Natural killer cell (primary cell): ENCODE measurements around the gene CCDC78. TPM values are rescaled to one million over a fixed set of nuclear protein-coding genes. Genes with fewer than 3 reads are reported as not detected.

Experiments used
- ATAC-seq, 3 donors: fragments of 150-1000 bp in 2 of 3; fragments of 200-7000 bp in 1 of 3; cut with Tn5 transposase; 1 replicate in 1 of 3; 2 replicates in 2 of 3; pipeline ENCODE4 v1.10.0; 2021; ENCODE audit warnings: mild to moderate bottlenecking in 2 of 3, moderate library complexity in 2 of 3
- DNase-seq, 2 donors: peaks; one replicate each; pipeline versions ENCODE4 v3.0.0 to v3.0.0-alpha.2; 2013 to 2021; ENCODE audit warnings: mixed read lengths in 1 of 2
- H3K27ac ChIP-seq: one replicate; pipeline ENCODE4 v1.5.1; 2013; ENCODE audit warnings: mild to moderate bottlenecking, low read length
- H3K27me3 ChIP-seq: one replicate; pipeline ENCODE4 v1.6.1; 2013; ENCODE audit warnings: low read length; ENCODE audit not compliant: control insufficient read depth, insufficient read depth
- H3K36me3 ChIP-seq: one replicate; pipeline ENCODE4 v1.6.1; 2013; ENCODE audit warnings: low read length; ENCODE audit not compliant: control insufficient read depth, insufficient read depth
- H3K4me1 ChIP-seq: one replicate; pipeline ENCODE4 v1.6.1; 2013; ENCODE audit warnings: low read length; ENCODE audit not compliant: control insufficient read depth, insufficient read depth
- H3K4me3 ChIP-seq: one replicate; pipeline ENCODE4 v1.5.1; 2013; ENCODE audit warnings: low read length
- H3K9me3 ChIP-seq: one replicate; pipeline ENCODE4 v1.6.1; 2013; ENCODE audit warnings: low read length; ENCODE audit not compliant: control insufficient read depth, insufficient read depth
- H3K27ac Mint-ChIP-seq, 2 donors: one replicate each; pipeline ENCODE4 v1.8.0; 2022; ENCODE audit warnings: mild to moderate bottlenecking in 2 of 2, mixed read lengths in 2 of 2, moderate library complexity in 1 of 2
- H3K27me3 Mint-ChIP-seq, 2 donors: one replicate each; pipeline ENCODE4 v1.8.0; 2022; ENCODE audit warnings: low read depth in 2 of 2, mixed read lengths in 2 of 2
- H3K36me3 Mint-ChIP-seq: one replicate; pipeline ENCODE4 v1.8.0; 2022; ENCODE audit warnings: mixed read lengths
- H3K4me1 Mint-ChIP-seq, 2 donors: one replicate each; pipeline ENCODE4 v1.8.0; 2022; ENCODE audit warnings: mixed read lengths in 2 of 2
- H3K4me3 Mint-ChIP-seq: one replicate; pipeline ENCODE4 v1.8.0; 2022; ENCODE audit warnings: mild to moderate bottlenecking, moderate library complexity, mixed read lengths
- H3K9me3 Mint-ChIP-seq, 2 donors: one replicate each; pipeline ENCODE4 v1.8.0; 2022; ENCODE audit warnings: mixed read lengths in 2 of 2
- CTCF ChIP-seq: fragments of 200-600 bp; IDR thresholded peaks from one replicate; pipeline ENCODE4 v1.8.0; 2022; ENCODE audit warnings: antibody characterized with exemption
- WGBS: methylation state at CpG from one replicate; pipeline ENCODE4 v1.1.7; 2013; ENCODE audit warnings: missing lambda C conversion rate; ENCODE audit not compliant: insufficient coverage; 5-methylcytosine and 5-hydroxymethylcytosine counted together
- intact Hi-C: fragments of 100-400 bp; cut with micrococcal nuclease; formaldehyde crosslinking; loops from one replicate; pipeline ENCODE4 v1.14.2; 2022
- total RNA-seq, 4 donors: library from RNA; stranded (reverse); fragments of 120-200 nt in 1 of 4; gene quantifications; one replicate each; pipeline versions ENCODE4 v1.2.3 to v1.2.4, GENCODE V29; 2013 to 2022

CCDC78 gene
- total RNA-seq, 3 donors from 2014 or later (not counting 1 experiment from before 2014, with no cell fraction given) = 6.2 to 10.0 (median 7.7) TPM

- H3K9me3 Mint-ChIP-seq = no peaks in the 10 kb centered on the region
- peak overlapping the region; percentile 69 to 80 for H3K27ac Mint-ChIP-seq
- DNase-seq (peak in 1 of 2 donors; percentile 43), ATAC-seq (no peak)
- Histone ChIP-seq H3K4me1 (peaks cover 44% of the 10 kb centered on the region), H3K4me3 (peak overlapping the region; percentile 8), H3K27me3 (peaks cover 10% of the 10 kb centered on the region), H3K27ac (peak overlapping the region; percentile 65), H3K9me3 (no peaks in the 10 kb centered on the region), H3K36me3 (no peaks in the 10 kb centered on the region)
- TF ChIP-seq CTCF = no peak
- 7% methylated on average over 15 of the region's 16 CpGs for WGBS
- intact Hi-C loops = loop anchor here (10.0 kb wide), 1 partner anchor 335 kb away; no protein-coding TSS in a partner anchor
- H3K4me3 Mint-ChIP-seq = peak overlapping the region; percentile 87
- H3K27me3 Mint-ChIP-seq = no peaks in the 10 kb centered on the region
- H3K4me1 Mint-ChIP-seq = peaks cover 0 to 28% of the 10 kb centered on the region in 2 donors
- no peaks in the 10 kb centered on the region for H3K36me3 Mint-ChIP-seq
Observed at GRCh38 chr16:719815-720446, 6.3 kb downstream of the CCDC78 start.

GRCh38 chr16:718922-719321, 7.3 kb downstream of the CCDC78 start:
- TF ChIP-seq CTCF = no peak
- Mint-ChIP-seq H3K4me1 (peaks cover 0 to 28% of the 10 kb centered on the region in 2 donors), H3K27me3 (peaks cover 0 to 4% of the 10 kb centered on the region in 2 donors), H3K9me3 (no peaks in the 10 kb centered on the region), H3K36me3 (no peaks in the 10 kb centered on the region), H3K27ac (peak overlapping the region in 1 of 2 donors; percentile 80), H3K4me3 (peak overlapping the region; percentile 59)
- H3K4me3 ChIP-seq = no peak overlapping the region
- ATAC-seq (no peak), DNase-seq (no peak)
- H3K27me3 ChIP-seq = peaks cover 10% of the 10 kb centered on the region
- peaks cover 51% of the 10 kb centered on the region for H3K4me1 ChIP-seq
- no peaks in the 10 kb centered on the region for H3K9me3 ChIP-seq
- no peaks in the 10 kb centered on the region for H3K36me3 ChIP-seq
- H3K27ac ChIP-seq = no peak overlapping the region
- 85% methylated on average over 5 of the region's 6 CpGs for WGBS
- intact Hi-C loops = loop anchor here (10.0 kb wide), 1 partner anchor 336 kb away; no protein-coding TSS in a partner anchor

GRCh38 chr16:718389-718788, 7.9 kb downstream of the CCDC78 start:
- Histone ChIP-seq H3K4me3 (no peak overlapping the region), H3K9me3 (no peaks in the 10 kb centered on the region), H3K4me1 (peaks cover 51% of the 10 kb centered on the region), H3K36me3 (no peaks in the 10 kb centered on the region), H3K27me3 (peaks cover 10% of the 10 kb centered on the region), H3K27ac (no peak overlapping the region)
- peaks cover 0 to 4% of the 10 kb centered on the region in 2 donors for H3K27me3 Mint-ChIP-seq
- H3K9me3 Mint-ChIP-seq = no peaks in the 10 kb centered on the region
- 93% methylated on average over 9 of the region's 9 CpGs for WGBS
- no peaks in the 10 kb centered on the region for H3K36me3 Mint-ChIP-seq
- TF ChIP-seq CTCF = no peak
- no peak overlapping the region for H3K27ac Mint-ChIP-seq
- no peak overlapping the region for H3K4me3 Mint-ChIP-seq
- ATAC-seq (no peak), DNase-seq (no peak)
- peaks cover 0 to 28% of the 10 kb centered on the region in 2 donors for H3K4me1 Mint-ChIP-seq
- intact Hi-C loops = loop anchor here (10.0 kb wide), 1 partner anchor 336 kb away; no protein-coding TSS in a partner anchor
